Fibroblast of upper back skin (primary cell): Measurements from ENCODE around the gene TRAPPC2B.
A peak's percentile ranks its signal among the peaks of the same experiment; 100 is the strongest.

Experiments used
- DNase-seq: peaks from one replicate; pipeline ENCODE4 v3.0.0-alpha.2; 2013

The TRAPPC2B gene

GRCh38 chr19:57376151-57376550 is 12.8 kb downstream of the TRAPPC2B start:
- no peak for DNase-seq

GRCh38 chr19:57377498-57378146 is 14.3 kb downstream of the TRAPPC2B start:
- DNase-seq, result no peak

DNA sequence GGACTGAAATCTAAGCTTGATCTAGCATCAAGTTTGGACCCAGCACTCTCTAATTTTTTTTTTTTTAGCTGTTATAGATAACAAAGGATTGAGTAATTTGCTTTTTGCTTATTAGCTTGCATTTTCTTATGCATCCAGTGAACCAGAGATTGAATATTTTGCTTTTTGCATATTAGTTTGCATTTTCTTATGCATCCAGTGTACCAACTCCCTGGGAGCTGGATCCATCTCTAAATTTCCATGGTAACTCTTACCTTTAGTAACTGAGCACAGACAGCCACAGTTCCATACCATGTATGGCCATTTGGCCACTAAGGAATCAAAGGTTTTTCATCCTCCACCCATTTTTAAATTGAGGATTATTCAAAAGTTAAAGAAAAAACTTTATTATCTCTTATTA is 17.6 kb downstream of the TRAPPC2B start:
- no peak for DNase-seq

DNA sequence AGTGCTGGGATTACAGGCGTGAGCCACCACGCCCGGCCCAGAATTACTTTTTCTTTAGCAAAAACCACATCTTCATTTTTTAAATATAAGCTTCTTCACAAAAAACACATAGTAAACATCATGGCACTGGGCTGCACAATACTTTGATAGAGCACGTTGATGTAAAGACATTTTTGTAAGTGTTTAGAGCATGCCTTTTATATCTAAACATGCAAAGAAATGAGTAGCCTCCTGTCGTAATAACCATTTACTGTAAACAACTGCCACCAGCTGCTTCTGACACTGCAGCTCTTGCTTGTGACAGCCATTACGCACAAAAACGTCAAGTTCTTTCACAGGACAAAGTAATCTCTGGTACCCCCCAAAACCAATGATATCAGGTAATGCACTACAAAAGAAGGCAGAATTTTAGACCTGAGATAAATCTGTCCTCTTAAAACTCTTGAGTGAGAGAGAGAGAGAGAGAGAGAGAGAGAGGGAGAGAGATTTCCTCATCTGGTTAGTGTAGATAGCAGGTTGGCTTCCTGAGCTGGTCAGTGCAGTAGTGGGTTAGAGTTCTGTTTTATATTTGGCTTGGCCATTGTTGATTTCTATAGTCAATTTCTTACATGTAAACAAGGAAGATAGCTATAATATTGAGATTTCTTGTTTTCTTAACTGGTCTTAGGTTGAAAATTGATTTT is 19.6 kb downstream of the TRAPPC2B start:
- no peak for DNase-seq

DNA sequence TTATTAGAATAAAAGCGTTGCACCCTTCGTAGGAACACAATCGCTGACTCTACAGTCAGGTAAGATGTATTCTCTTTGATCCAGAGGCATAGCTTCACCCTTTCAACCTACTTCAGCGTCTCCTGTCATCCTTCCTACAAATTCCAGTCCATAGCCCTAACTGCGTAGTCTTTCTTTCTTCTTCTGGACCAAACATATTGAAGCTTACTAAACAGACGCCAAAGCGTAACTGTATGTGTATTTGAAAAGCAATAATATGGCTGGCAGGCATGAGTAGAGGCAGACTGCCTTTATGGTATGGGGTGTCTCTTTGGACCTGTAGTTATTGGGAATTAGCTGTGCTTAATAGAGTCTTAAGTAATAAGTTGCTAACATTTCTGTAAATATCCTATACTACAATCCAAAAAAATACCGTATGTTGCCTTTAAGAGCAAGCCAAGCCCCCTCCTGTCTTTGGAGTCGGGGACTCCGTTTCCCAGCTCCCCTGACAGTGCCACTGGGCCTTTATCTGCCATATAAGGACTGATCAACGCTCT is 25.9 kb downstream of the TRAPPC2B start:
- DNase-seq, result no peak

DNA sequence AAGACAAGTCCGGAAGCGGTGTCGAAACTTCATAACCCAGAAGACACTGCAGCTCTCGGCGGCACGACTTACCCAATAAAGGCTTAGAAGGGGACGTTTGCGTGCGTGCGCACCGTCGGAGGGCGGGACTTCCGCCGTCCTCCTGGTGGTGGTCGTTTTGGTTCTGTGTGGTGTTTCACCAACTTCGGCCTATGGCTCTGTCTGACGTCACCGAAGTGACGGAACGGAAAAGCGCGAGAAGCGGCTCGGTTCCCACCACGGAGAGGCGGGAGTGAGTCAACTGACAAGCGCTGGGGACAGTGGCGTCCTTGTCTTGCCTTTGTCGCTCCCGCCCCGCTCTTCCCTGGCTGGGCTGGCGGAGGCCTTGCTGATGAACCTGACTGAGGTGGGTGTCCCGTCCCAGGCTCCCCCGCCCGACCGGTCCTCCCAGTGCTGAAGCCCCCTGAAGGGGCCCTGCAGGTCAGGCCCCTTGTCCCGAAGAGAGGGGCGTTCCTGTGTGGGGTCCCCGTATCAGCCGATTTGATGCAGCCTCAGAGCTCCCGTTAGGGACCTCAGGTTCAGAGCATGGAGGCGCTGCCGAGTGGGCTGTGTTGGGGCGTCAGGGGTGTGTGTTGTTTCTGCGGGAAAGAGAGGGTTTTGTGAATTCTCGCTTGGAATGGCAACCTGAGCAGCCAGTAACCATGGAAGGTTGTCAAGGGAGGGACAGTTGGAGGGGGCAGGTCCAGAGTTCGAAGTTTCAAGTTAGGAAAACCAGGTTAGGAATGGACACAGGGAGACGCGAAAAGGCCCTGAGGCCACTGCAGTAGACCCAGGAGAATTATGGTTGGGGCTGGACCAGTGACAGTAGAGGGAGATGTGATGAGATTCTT is 26.6 kb downstream of the TRAPPC2B start, which contains the start of gene ZNF548:
Gene ZNF548 (plus strand): TSS at position 125 of the 869 bp plus-strand sequence. CDS start 246 bp downstream, at position 371.
- DNase-seq, result peak; percentile 99

DNA sequence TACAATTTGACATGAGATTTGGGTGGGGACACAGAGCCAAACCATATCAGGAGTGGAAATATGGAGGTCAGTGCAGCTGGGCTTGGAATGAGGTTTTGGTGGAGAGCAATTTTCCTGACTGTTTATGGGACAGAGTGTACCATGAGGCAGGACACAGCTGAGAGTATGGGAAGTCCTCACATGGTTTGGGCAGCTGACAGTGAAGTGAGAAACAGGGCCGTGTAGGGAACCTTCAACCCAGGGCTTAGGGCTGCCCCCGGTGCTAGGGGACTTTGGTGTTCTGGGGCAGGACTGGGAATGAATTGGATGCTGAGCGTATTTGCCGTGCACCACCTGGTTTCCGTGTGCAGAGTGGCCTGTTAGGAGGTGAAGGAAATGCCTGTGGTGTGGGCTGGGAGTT is 32.4 kb downstream of the TRAPPC2B start:
- no peak for DNase-seq

GRCh38 chr19:57398868-57399267 is 35.5 kb downstream of the TRAPPC2B start:
- DNase-seq, result no peak

- DNase-seq, result no peak
These were observed 40.6 kb downstream of the TRAPPC2B start for GRCh38 chr19:57403737-57404563.

DNA sequence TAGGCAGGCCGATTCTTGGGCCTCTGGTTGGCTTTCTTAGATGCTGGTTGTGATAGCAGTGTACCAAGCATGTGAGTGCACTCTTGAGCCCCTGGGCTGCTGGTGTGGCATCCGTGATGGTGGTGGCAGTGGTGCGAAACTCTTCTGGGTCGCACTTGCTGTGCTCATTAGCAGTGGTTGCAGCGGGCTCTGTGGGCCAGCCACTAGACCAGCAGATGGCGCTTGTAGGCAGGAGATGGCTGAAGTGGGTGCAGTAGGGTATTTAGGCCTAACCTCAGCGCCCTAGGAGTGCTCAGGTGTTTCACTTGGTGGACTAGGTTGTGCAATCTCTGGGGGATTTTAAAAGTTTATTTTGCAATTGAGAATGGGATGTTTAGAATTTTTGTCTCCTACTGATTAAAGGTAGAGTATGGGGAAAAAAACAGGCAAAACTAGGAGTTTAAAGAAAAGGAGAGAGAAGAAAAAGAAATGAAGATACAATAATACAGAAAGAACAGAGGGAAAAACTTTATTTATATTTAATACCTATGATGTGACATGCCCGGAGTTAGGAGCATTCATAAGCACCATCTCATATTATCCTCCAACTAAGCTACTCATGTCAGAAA is 43.3 kb downstream of the TRAPPC2B start:
- peak; percentile 40 for DNase-seq

GRCh38 chr19:57410877-57411671 is 47.7 kb downstream of the TRAPPC2B start, which contains the start of gene ZNF17:
TSS of gene ZNF17 (plus strand) at chr19:57411161. CDS start at chr19:57413616, 2,455 bp downstream.
- peak; percentile 92 for DNase-seq
